Pancreas (tissue), 10 donors: ENCODE results near the gene CLDN7. TPM values are rescaled to one million over a fixed set of nuclear protein-coding genes. Genes with fewer than 3 reads are reported as not detected.

Experiments
- ATAC-seq, 4 donors: fragments of 200-7000 bp; cut with Tn5 transposase; one replicate each; pipeline versions ENCODE4 v1.8.0 to v1.9.1; 2020; ENCODE audit warnings: mild to moderate bottlenecking in 4 of 4, moderate library complexity in 4 of 4
- DNase-seq, 6 donors: peaks; one replicate each; pipeline ENCODE4 v3.0.0-alpha.2; 2020
- FAIRE-seq: peaks from 2 replicates; lab custom pipeline; 2012; peaks lifted over from hg19 to GRCh38; lab: Jason Lieb, UNC
- H3K27ac ChIP-seq, 4 donors: fragments of 200-600 bp; sonication (generic); 1 replicate in 3 of 4; 2 replicates in 1 of 4; pipeline versions ENCODE4 v1.5.0 to v1.8.0; 2020
- H3K27me3 ChIP-seq, 4 donors: fragments of 200-600 bp; one replicate each; pipeline ENCODE4 v1.8.0; 2021
- H3K36me3 ChIP-seq, 3 donors: fragments of 200-600 bp; sonication (generic) in 1 of 3; one replicate each; pipeline versions ENCODE4 v1.5.0 to v1.8.0; 2020 to 2021
- H3K4me1 ChIP-seq, 3 donors: fragments of 200-600 bp; one replicate each; pipeline ENCODE4 v1.8.0; 2021
- H3K4me3 ChIP-seq, 4 donors: fragments of 200-600 bp; sonication (generic) in 2 of 4; one replicate each; pipeline versions ENCODE4 v1.5.0 to v1.8.0; 2020 to 2021
- H3K9me3 ChIP-seq, 4 donors: fragments of 200-600 bp; one replicate each; pipeline ENCODE4 v1.8.0; 2021
- WGBS, 2 donors: extraction: QIAGEN DNeasy Blood & Tissue Kit; methylation state at CpG; one replicate each; pipeline ENCODE4 v1.1.7; 2013; 5-methylcytosine and 5-hydroxymethylcytosine counted together
- intact Hi-C, 3 donors: fragments of 100-400 bp; cut with DNase I; formaldehyde crosslinking; loops; one replicate each; pipeline versions ENCODE4 v1.11.1 to v1.14.2; 2022
- polyA plus RNA-seq, 2 donors: library from polyadenylated mRNA; stranded (reverse); fragments of 200-250 nt; gene quantifications; one replicate each; pipeline ENCODE4 v1.2.3, GENCODE V29; 2013
- total RNA-seq, 6 donors: library from RNA; stranded (reverse); fragmentation: NEBNext Ultra II Directional in 4 of 6; extraction: Animal tissue kit (Norgen Biotek cat#: 25700) in 4 of 6; gene quantifications; one replicate each; pipeline versions ENCODE4 v1.2.1 to v1.2.4, GENCODE V29; 2021 to 2023
- TF ChIP-seq, protein P1 (sequence below), 4 donors: fragments of 200-600 bp; sonication (generic) in 3 of 4; IDR thresholded peaks; one replicate each; pipeline versions ENCODE4 v1.5.0 to v1.8.0; 2021; ENCODE audit warnings: antibody characterized with exemption in 4 of 4
- donor health status: healthy with polysubstance abuse.
- donor health status: DM: no; HTN: no; CAD: no; lungs with moderate emphysema.
- donor health status: DM: no; HTN: no; CAD: no.
- donor health status: control.
- donor health status: control.
- donor health status: Bipolar disorder and iron deficiency.
- donor health status: DM: yes; HTN: yes; CAD: no.
- donor health status: DM: no; HTN: no; CAD: no.
- donor health status: DM: no; HTN: no; CAD: no.
- donor health status: DM: yes; HTN: yes; CAD: no.

CLDN7 gene
- total and polyA plus RNA-seq, 8 donors, result 49.1 to 89.7 (median 62.4) TPM

DNA sequence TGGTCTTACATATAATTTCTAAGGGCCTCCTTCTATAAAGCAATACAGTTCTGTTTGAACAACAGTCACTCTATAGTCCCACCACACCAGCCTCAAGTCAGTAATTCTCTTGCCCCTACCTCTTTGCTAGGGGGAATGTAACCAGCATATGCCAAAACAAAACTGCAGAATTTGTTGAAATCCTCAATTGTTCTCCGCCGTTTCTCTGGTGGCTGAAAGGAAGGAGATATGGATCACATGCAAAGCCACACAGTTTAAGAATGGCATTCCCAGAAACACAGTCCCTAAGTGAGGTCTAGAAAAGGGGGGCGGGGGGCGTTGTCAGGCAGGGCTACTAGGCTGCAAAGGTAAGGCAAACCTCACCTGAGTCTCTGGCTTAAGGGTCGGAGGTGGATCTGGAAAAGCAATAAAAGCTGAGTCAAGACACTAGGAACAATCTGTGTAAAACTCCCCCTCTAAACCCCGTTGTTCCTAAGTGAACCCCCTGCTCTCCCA is 25.0 kb downstream of the CLDN7 start:
- ATAC-seq, result no peak

DNA sequence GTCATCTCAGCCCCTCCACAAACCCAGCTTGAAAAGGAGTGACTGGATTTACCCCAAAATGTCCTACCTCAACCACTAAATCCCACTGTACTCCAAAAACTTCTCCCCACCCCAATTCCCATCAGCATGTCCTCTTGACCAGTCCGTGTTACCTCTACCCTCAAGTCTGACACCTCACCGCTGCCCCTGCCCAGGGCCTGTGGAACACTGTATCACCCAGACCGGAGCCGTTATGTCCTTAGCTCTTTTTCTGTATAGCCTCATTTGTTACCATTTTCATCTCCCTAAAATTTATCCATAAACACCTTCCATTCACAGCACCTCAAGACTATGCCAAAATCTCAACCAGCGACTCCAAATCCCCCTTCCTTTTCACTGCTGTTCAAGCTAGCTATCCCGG is 25.5 kb downstream of the CLDN7 start:
- TF ChIP-seq, protein P1, sequence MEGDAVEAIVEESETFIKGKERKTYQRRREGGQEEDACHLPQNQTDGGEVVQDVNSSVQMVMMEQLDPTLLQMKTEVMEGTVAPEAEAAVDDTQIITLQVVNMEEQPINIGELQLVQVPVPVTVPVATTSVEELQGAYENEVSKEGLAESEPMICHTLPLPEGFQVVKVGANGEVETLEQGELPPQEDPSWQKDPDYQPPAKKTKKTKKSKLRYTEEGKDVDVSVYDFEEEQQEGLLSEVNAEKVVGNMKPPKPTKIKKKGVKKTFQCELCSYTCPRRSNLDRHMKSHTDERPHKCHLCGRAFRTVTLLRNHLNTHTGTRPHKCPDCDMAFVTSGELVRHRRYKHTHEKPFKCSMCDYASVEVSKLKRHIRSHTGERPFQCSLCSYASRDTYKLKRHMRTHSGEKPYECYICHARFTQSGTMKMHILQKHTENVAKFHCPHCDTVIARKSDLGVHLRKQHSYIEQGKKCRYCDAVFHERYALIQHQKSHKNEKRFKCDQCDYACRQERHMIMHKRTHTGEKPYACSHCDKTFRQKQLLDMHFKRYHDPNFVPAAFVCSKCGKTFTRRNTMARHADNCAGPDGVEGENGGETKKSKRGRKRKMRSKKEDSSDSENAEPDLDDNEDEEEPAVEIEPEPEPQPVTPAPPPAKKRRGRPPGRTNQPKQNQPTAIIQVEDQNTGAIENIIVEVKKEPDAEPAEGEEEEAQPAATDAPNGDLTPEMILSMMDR (IDR thresholded peaks at IDR 0.05), result no peak
- no peak for ATAC-seq
- intact Hi-C loops, result no loop called here
- FAIRE-seq, result no peak
- no peaks in the 10 kb centered on the region for H3K27me3 ChIP-seq
- peak overlapping the region in 3 of 4 donors; percentile 67 to 88 (median 86) for H3K27ac ChIP-seq
- H3K4me1 ChIP-seq, result peaks cover 17 to 47% (median 17%) of the 10 kb centered on the region in 3 donors
- peak in 1 of 6 donors; percentile 17 for DNase-seq
- peaks cover 0 to 3% (median 0%) of the 10 kb centered on the region in 3 donors for H3K36me3 ChIP-seq
- no peak overlapping the region for H3K4me3 ChIP-seq
- H3K9me3 ChIP-seq, result no peaks in the 10 kb centered on the region
- WGBS, 2 donors, result 79 to 85% methylated on average over 6 of the region's 6 CpGs

More for the DNA sequence above, 25.0 kb downstream of the CLDN7 start:
- Histone ChIP-seq H3K27me3 (no peaks in the 10 kb centered on the region), H3K4me1 (peaks cover 17 to 43% (median 17%) of the 10 kb centered on the region in 3 donors), H3K36me3 (peaks cover 0 to 3% (median 0%) of the 10 kb centered on the region in 3 donors), H3K9me3 (no peaks in the 10 kb centered on the region), H3K4me3 (peak overlapping the region; percentile 77 to 86 (median 80)), H3K27ac (peak overlapping the region; percentile 57 to 88 (median 76))
- DNase-seq (no peak), FAIRE-seq (no peak)
- intact Hi-C loops, result no loop called here
- TF ChIP-seq, protein P1 (IDR thresholded peaks at IDR 0.05), result no peak
- WGBS, 2 donors, result 15 to 22% methylated on average over 6 of the region's 6 CpGs

DNA sequence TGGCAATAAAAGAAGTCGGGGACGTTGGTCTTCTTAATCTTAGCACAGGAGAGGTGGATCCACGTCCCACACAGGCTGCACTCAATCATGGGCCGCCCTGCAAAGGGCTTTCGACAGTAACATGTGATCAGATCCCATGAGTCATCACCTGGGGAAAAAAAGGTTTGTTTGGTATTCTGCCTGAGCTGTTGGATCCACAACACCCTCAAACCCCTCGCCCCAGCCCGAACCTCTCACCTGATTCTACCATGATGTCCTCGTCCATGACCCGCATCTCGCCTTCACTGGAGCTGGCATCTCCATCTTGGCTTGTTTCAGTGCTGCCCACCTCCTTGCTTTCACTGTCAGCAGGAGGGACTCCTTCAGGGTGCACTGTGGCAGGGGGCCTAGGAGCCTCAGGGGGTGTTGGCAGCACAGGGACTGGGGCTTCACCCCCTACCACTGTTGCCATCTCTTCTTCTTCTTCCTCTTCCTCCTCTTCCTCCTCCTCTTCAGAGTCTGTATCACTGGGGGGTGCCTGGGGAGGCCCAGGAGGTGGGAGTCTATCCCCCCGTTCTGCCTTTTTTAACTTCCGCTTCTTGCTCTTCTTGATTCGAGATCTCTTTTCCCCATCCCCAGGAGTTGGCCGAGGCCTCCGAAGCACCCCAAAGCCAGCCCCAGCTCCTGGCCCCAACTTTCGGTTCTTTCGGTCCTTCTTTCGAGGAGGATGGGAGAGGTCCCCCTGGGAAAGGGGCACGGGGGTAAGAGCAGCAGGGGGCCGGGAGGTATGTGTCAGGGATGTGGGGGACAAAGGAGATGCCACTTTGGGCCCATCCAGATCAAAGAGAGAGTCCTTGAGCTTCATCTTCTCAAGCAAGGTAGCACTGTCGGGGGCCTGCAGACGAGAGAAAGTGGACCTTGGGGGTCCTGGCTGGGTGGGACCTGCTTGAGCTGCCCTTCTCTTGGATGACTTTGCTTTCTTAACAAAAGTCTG is 26.3 kb downstream of the CLDN7 start:
- TF ChIP-seq, protein P1 (IDR thresholded peaks at IDR 0.05), result no peak
- DNase-seq (peak in 4 of 6 donors; percentile 19 to 45 (median 43)), FAIRE-seq (no peak), ATAC-seq (no peak)
- Histone ChIP-seq H3K4me1 (peaks cover 15 to 46% (median 16%) of the 10 kb centered on the region in 3 donors), H3K27me3 (no peaks in the 10 kb centered on the region), H3K27ac (no peak overlapping the region), H3K36me3 (peaks cover 0 to 3% (median 0%) of the 10 kb centered on the region in 3 donors), H3K9me3 (no peaks in the 10 kb centered on the region), H3K4me3 (no peak overlapping the region)
- WGBS, 2 donors, result 75 to 77% methylated on average over 22 of the region's 22 CpGs
- intact Hi-C loops, result no loop called here

DNA sequence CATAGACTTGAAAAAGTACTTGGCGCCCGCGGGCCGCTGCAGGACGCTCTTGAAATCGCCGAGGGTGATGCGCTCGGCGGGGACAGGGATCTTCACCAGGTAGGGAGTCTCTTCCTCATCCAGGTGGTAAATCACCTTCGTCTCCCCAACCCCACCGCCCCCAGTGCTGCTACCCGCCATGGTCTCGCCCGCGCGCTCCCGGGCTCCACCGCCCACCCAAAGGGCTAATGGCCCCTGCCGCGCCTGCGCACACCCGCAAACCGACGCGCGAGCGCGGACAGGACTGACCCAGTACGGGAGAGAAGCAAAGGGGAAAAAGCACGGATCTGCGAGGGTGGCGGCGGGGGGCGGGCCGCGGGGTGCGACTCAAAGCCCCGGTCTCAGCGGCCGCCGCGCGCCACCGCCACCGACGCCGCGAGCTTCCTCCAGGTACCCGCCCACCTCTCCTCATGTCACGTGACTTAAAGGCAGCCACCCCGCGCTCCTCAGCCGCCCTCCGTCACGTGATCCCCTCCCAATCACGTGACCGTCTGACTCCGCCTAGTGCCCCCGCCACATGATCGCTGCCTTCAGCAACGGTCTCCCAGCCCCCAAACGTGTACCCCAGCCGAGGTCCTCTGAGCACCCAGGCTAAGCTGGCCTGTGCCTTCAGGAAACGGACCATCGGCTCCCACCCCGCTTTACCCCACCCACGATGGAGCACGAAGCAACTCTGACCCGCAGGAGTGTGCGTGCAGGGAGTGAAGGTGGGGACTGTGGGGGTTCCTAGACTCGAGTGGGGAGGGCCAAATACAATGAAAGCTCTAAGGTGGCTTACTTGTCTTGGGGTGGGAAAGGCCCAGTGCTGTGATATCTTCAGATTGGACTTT is 28.0 kb downstream of the CLDN7 start, which contains the start of gene DVL2:
TSS of gene DVL2 (minus strand) at position 435 of the 869 bp plus-strand sequence. CDS start at position 180, 255 bp downstream.
- peaks cover 0 to 8% (median 4%) of the 10 kb centered on the region in 3 donors for H3K36me3 ChIP-seq
- FAIRE-seq (no peak), DNase-seq (peak; percentile 95 to 98 (median 96)), ATAC-seq (peak; percentile 61 to 74 (median 67))
- TF ChIP-seq, protein P1 (IDR thresholded peaks at IDR 0.05), result no peak
- intact Hi-C loops, result no loop called here
- H3K27ac ChIP-seq, result peak within 1 kb of the TSS; percentile 63 to 87 (median 80)
- 0% methylated on average over 72 of the region's 72 CpGs for WGBS, 2 donors
- H3K4me3 ChIP-seq, result peak within 1 kb of the TSS; percentile 59 to 92 (median 79)
- H3K27me3 ChIP-seq, result no peaks in the 10 kb centered on the region
- H3K9me3 ChIP-seq, result no peaks in the 10 kb centered on the region
- peaks cover 3 to 34% (median 3%) of the 10 kb centered on the region in 3 donors for H3K4me1 ChIP-seq
